Raji (cell line): ENCODE results near the gene DENND1A.

Experiments used
- POLR2A ChIP-seq: IDR thresholded peaks from 2 replicates; pipeline ENCODE4 v1.6.1; 2011; ENCODE audit warnings: low read depth, low read length, control low read depth; ENCODE audit not compliant: insufficient read depth

Gene DENND1A

DNA sequence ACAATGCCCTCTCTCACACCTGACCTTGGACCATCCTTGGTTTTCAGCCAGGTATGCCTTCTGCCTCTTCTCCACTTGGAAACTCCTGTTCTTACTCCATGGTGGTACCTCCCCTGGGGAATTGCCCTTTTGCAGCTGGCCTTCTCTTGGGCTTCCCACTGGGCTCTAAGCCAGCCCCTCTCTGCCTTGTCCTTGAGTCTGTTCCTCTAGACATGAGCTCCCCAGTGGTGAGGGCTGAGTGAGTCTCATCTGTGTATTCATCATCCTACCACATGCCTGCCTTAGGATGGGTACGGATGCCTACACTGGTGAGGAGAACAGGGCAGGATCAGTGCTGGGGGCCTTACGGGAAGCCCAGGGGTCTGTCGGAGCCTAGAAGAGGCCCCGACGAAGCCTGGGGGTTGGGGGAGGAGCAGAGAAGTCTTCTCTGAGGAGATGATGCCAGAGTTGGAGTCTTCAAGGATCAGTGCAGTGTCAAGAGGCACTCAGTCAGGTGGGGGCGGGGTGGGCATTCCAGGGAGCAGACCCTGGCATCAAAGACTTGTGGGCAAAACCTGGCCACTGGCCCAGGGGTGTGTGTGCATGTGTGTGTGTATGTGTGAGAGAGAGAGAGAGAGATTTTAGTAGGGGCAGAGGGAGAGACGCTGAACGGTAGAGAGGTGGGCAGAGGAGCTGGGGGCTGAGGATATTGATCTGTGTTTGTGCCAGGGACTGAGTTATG, 579.2 kb downstream of the DENND1A start:
- no peak for TF ChIP-seq POLR2A

DNA sequence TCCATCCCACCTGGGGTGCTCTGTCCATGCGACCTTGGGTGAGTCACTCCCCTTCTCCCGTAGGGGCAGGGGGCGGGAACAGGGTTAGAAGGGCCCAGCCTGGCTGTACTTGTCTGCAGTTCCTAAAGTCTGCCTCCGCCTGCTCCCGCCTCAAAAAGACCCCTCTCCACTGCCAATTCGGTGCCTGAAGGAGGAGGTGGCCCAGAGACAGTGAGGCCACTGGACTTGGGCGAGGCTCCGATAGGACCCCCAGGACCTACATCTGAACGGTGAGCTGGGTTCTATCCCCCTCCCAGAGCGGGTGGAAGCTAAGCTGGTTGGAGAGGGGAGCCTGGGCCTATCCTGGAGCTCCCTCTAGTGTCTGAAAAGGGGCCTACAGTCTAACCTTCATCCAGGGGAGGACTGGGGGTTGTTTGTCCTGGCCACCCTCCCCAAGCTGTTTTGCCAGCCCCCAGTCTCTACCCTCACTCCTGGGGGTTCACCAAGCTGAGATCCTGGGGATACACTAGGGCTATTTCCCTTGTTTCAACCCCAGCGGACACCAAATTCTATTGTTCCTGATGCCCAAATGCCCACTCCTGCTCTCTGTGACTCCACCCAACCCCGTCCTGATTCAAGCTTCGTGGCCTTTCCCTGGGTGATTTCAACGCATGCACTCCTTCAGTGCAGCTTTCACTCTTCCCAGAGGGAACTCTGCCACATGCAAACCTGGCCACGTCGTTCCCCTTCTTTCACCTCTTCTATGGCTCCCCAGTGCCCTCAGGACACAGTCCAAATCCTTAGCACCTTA, 580.0 kb downstream of the DENND1A start:
- TF ChIP-seq POLR2A = no peak

DNA sequence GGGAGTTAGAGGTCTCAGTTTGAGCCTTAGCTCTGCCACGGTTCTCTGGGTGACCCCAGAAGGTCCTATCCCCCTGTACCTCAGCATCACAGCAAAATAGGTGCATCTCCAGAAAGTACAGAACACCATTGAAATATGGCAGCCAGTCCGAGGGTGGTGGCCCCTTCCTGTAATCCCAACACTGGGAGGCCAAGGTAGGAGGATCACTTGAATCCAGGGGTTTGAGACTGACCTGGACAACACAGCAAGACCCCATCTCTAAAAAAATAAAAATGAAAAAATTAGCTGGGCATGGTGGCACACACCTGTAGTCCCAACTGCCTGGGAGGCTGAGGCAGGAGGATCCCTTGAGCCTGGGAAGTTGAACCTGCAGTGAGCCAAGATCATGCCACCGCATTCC, 580.9 kb downstream of the DENND1A start:
- no peak for TF ChIP-seq POLR2A

DNA sequence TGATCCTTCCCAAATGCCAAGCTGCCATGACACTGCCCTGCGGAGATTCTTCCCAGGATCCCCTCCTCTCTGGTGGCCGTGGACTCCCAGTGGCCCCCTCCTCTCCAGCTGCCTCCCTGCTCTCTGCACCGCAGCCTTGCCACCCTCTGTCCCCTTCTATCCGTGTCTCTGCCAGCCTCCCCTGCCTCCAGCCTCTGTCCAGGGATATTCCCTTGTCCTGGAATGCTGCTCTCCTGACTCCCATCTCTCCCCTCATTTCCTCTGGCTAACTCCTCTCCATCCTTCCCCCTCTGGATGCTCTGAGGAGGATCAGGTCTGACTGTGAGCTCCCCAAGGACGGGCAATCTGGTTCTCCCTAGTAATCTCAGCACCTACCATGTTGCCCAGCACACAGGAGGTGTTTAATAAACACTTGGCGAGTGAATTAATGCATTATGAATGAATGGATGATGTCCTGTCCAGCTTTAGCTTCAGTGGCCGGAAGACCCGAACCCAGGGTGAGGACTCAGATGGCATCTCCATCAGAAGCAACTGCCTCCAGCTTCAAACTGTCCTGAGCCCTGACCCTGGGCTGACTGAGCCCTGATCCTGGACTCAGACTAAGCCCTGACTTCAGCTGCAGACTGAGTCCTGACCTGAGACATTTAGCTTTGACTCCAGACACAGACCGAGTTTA, 581.5 kb downstream of the DENND1A start:
- TF ChIP-seq POLR2A = no peak

DNA sequence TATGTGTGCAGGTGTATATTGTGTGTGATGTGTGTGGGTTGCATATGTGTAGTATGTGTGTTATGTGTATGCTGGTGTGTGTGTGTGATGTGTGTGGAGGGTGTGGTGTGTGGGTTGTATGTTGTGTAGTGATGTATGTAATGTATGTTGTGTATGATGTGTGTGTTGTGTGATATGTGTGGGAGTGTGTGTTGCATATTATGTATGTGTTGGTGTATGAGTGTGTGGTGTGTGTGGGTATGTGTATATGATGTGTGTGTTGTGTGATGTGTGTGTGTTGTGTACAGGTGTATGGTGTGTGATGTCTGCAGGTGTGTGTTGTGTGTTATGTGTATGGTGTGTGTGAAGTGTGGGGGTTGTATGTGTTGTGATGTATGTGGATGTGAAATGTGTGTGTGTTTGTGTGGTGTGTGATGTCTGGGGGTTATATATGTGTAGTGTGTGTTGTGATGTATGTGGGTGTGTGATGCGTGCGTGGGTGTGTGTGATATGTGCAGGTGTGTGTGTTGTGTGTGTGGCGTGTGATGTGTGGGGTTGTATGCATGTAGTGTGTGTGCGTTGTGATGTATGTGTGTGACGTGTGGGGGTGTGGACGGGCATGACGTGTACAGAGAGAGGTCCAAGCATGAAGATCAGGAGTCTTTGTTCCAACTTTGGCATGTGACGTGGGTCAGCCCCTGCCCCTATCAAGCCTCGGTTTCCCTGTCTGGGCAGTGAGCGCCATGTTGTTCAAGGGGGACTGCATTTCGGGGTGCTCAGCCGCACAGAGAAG, 582.5 kb downstream of the DENND1A start:
- no peak for TF ChIP-seq POLR2A

DNA sequence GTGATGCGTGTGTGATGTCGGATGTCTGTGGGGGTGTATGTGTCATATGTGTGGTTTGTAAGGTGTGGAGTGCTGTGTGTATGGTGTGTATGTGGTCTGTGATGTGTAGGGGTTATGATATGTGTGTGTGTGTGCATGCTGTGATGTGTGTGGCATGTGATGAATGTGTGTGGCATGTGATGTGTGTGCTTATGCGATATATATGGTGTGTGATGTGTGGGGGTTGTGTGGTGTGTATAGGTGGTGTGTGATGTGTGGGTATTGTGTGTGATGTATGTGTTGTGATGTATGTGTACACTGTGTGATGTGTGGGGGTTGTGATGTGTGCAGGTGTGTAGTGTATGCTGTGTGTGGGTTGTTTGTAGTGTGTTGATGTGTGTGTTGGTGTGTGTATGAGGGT, 583.1 kb downstream of the DENND1A start:
- no peak for TF ChIP-seq POLR2A

DNA sequence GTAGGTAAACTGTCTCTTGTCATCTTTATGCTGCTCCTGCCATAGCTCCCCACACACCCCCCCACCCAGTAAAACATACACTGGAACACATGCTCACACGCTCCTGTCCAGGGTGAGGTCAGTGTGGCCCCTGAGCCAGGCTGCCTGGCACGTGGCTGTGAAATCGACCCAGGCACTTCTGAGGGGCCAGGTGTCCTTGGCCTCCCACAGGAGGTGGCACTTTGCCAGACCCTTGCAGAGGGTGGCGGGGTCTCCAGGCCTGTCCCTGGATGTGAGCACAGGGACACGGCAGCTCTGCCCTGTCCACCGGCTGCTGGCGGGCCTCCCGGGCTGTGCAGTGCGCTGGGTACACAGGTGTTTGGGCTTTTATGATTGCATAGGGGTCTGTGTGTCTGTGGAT, 583.9 kb downstream of the DENND1A start:
- no peak for TF ChIP-seq POLR2A

DNA sequence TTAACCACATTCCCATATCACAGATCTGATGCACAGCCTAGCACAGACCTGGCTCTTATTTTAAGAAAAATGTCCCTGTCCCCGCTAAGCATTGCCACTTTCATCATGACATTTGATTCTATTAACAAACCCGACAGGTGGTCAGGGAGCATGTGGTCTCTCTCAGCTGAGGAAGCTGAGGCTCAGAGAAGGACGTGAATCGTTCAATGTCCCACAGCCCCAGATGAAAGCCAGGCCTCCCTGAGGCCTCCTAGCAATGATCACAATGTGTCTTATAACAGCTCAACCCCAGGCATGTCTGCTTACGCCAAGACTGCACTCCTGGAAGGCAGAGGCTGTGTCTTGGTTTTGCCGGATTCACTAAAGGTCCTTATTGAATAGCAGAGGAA, 584.4 kb downstream of the DENND1A start:
- TF ChIP-seq POLR2A = no peak

DNA sequence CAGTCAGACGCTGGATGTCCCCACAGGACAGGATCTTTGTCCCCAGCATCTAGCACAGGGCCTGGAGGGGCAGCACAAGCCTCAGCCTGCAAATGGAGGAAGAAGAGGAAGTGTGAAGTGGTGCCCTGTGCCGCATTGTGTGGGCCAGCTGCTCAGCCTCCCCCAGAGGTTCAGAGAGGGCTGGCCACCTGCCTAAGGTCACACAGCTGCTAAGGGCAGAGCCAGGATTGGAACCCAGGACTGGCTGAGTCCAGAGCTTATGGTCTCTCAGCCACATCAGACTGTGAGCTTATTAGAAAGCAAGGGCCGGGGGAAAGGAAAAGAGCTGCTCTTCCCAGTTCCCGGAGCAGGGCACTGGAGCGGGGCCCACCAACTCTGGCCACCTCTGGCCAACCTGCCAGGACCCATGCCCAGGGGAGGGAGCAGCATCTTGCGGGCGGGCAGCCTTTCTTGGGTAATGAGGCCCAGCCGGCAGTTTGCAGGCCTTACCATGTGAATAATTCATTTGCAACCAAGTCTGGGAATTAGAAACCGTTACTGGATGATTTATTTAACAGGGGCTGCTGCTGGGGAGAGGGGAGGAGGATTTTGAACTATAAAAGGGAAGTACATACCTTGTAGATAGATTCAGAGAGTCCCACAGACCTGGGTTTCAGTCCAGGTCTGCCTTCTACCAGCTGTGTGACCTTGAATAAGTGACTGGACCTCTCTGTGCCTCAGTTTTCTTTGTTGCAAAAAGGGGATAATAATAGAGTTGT, 585.6 kb downstream of the DENND1A start:
- TF ChIP-seq POLR2A = no peak

DNA sequence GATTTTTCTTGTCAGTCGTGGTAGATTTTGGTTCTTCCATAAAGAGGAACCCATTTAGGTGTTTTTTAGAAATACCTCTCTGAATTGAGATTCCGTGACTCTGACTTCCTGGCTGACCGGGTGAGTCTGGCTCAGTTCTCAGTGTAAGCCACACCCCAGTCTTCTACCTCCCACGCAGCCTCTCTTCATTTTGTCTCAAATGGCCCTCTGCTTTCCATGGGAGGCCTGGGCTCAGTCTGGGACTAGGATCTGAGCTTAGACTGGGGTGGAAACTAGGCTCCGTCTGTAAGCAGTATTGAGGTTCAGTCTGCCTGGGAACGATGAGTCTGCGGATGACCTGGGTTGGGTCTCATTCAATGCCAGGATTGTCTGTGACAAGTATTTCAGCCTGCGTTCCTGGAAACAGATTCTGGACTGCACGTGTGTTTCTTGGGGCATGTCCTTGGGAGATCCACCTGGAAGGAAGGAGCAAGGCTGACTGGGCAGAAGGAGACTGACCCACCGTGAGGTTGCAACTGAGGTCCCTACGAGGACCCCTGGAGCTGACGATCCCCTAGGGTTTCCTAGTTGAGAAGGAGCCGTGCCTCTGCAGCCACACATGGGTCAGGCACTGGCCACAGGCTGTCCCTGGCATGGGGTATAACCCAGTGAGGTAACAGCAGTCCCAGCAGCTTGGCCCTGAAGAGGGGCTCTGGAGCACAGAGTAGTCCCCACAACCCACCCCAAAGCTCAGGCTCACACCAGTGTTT, 586.3 kb downstream of the DENND1A start:
- TF ChIP-seq POLR2A = 0 out of 2 replicates have a peak, but pooled peaks have one; percentile 9

DNA sequence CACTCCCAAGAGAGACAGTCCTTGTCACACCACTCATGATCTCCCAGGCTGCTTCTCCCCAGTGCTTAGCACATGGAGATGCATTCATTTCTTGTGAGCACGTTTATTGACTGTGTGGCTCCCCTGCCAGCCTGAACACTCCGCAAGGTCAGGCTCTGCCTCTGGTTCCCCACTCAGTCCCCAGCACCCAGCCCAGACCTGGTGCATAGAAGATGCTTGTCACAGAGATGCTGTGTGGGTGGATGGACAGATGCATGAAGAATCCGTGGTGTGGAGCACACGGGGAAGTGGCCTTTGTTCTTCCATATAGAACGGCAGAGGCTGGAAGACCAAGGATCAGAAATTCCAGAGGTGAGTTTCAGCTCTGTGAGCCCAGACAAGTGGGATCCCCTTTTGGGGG, 587.7 kb downstream of the DENND1A start:
- TF ChIP-seq POLR2A = no peak

DNA sequence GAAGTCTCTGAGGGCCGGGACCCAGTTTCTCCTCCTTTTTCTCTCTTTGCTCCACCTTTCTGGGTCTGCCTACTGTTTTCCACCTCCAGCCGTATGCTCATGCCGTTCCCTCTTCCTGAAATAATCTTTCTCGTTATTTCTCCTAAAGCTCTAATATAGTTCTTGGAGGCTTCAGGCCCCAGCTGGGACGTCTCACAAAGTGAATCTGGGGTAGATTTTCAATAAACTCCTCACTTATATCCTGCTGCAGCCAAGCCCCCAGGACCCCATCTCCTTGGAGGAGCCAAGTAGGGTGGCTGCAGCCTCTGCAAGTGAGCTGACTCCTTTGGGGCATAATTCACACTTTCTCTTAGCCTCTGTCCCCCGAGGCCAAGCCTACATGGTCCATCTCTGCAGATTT, 588.1 kb downstream of the DENND1A start:
- no peak for TF ChIP-seq POLR2A

DNA sequence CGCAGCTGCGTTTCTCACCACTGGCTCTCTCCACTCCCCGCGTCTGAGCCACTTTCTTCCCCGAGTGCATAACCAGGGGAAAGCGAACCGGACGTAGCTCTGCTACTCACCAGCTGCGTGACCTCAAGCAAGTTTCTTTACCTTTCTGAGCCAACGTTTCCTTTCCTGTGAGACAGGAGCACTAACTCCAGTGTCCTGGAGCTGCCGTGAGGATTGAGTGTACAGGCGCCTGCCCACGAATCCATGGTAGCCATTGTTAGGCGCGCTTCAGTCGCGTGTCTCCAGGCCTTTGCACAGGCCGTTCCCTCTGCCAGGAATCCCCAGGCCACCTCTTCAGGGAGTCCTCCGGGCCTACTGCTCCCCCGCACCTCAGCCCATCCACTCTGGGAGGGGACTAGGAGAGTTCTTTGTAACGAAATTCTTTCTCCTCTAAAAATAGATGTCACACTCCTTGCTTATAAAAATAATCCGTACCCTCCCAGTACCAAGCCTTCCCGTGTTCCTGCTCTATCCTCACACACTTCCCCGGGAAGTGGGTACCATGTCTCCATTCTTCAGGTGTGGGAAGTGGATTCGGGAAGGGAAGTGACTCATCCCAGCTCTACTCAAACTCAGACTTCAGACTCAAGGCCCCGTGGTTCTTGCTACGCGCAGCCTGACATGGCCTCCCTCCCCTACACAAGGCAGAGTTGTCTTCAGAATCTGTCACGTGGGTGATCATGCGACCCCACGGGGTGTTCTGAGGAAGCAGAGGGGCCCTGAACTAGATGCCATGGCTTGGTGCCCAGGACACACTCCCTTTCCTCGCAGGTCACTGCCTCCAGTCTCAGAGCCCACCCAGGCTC, 590.0 kb downstream of the DENND1A start:
- peak; percentile 49; the same call in 1 of the 2 replicates for TF ChIP-seq POLR2A
